COLO668 (cell line): Measurements from ENCODE around the gene TMEM187.

Source experiments
- DNase-seq: peaks from one replicate; lab custom pipeline; 2025; ENCODE audit not compliant: unreplicated experiment; lab: John Stamatoyannopoulos, UW

TMEM187 gene

DNA sequence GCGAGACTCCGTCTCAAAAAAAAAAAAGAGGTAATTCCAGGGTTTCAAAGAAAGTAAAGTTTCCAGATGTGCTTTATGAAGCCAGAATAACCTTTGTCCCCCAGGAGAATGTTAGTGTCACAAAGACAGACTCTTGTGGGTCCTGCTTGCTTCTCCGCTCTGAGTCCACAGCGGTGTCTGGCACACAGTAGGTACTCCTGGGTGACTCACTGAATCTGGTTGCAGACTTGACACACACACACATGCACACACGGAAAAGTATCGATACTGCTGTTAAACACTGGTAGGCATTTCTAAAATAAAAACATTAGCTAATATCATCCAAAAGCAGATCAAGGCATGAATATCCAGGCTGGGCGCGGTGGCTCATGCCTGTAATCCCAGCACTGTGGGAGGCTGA, 22.9 kb downstream of the TMEM187 start:
- DNase-seq: no peak

DNA sequence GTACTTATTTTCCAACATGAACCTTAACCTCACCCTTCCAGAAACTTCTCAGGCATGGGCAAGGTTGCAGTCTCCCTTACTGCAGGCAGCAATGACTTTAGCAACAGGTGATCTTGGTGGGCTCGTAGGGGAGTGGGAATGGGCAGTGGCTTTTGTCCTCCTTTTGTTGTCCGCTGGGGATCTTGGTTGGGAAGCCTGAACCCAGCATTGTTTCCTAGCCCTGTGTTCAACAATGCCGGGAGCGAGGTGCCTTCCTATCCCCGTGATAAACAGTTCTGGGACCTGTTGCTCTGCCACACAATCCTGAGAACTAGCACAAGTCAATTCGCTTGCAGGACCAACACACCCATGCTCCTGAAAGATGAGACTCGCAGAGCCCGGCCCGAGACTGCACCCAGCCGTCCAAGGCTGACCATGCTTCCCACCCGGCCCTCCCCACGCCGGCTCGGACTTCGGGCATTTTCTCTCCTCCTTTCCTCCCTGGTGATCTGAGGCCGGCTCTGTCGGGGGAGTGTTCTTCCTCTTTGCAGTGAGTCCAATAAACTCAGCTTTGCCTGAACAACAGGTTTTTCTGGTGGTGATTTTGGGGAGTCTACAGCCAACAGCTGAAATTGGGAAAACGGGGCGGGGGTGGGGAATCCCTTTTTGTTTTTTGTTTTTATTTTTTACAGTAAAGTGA, 26.9 kb downstream of the TMEM187 start:
- DNase-seq: no peak

DNA sequence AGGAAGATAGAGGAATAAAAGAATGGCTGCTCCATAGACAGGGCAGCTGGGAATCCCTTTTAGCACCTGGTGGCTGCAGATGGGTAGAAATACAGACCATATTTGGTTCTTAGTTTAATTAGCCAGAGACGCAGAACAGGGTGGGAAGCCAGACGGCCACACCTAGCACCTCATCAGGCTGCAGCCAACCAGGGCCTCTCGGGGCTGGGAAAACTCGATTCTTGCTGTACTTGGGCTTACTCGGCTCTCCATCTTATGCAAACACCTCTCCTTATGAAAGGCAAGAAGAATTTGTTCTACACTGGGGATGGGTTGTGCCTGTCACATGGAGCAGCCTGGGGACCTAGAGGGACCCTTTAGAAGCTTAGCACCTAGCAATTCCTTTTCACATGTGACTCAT, 27.5 kb downstream of the TMEM187 start:
- DNase-seq: no peak

DNA sequence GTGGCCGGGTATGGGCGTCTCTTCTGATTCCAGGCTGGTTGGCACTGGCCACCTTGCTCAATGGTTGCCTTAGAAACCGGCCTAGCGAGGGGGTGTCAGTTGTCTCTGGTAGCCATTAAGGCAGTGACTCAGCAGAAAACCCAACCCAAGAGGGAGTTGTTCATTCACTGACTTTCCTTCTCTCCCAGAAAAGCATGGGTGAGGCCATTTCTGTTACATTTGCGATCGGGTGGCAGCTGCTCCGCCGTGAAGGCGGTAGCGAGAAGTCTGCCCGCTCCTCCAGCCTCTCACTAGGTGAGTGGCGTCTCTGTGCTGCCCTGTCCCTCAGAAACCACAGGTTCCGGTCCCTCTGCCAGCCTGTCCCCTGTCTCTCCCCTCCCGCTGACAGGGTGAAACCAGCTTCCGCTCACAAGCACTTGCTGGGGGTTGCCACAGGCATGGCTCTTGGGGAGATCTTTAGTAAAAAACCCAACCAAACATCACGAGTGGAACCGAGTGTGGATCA, 29.7 kb downstream of the TMEM187 start:
- DNase-seq: peak; percentile 24

- no peak for DNase-seq
These were observed 31.8 kb downstream of the TMEM187 start for GRCh38 chrX:154004315-154004714.

DNA sequence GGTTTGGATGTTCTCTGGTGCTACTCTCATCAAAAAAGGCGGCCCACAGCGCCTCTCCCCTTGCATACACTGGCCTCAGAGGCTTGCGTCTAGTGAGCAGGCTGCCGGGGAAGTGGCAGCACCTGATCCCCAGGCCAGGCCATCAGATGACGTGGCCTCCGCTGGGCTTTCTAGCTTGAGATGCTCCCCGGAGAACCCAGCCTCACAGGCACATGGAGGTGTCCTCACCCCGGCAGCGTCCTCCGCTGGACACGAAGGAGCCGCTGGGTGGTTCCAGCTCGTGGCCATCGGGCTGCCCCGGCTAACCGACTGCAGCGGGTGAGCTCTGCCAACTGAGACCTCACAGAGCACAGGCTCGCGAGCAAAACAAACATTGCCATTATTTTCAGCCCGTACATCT, 34.4 kb downstream of the TMEM187 start:
- no peak for DNase-seq

GRCh38 chrX:154008521-154008920, 36.0 kb downstream of the TMEM187 start:
- no peak for DNase-seq

DNA sequence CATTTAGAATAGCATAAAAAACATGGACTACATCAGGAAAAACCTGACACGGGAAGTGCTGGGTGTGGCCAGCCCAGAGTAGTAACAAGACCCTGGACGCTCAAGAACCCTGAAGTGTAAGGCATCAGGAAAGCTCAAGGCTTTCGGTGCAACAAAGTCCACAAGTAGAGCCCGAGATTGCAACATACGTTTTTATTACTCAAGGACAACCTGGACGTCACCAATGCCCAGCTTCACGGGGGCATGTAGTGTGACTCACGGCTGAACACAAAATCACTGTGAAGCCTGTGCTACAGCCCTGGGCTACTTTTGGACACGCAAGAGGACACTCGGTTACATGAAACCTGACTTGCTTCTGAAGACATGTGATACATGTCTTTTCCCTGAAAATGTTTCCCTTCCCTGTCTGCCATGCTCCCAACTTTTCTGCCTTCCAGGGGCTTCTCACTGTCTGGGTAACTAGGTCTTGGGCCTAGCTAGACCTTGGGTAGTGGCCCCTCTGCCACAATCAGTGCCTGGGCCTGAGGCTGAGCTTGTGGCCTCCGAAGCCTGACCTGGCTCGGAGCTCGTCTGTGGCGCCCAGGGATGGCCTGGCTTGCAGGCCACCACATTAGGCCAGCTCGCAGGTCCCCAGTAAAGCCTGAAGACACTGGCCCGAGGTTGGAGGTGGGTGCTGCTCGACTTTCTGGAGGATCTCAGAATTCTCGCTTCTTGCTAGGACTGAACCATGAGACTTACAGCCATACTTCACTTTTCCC, 38.0 kb downstream of the TMEM187 start:
- no peak for DNase-seq

GRCh38 chrX:154011376-154012335, 39.1 kb downstream of the TMEM187 start:
- no peak for DNase-seq

DNA sequence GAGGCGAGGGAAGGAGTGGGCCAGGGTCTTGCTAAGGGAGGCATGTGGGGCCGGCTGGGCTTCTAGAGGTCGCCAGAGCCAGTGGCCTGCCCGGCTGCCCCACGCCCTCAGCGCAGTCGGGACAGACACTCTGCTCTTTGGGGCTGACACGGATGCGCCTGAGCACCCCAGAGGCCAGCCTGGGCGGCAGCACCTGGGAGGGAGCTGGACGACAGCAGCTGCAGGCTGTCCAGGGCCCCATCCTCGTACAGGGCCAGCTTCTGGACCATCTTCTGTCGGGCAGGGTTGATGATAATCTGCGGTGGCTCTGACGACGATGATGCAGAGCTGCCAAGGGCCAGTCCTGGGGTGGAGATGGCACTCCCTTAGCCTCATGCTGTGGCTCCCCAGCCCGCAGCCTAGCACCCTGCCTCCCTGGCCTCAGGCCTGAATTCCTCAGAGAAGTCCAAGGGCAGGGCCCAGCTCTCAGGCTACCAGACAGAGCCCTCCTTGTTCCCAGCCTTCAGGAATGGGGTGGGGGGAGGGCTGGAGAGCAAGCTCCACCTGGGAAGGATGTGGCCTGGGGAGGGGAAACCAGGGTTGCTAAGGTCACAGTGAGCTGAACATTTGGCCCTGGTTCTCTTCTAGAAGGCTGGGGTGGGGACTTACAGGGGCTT, 39.9 kb downstream of the TMEM187 start:
- no peak for DNase-seq

DNA sequence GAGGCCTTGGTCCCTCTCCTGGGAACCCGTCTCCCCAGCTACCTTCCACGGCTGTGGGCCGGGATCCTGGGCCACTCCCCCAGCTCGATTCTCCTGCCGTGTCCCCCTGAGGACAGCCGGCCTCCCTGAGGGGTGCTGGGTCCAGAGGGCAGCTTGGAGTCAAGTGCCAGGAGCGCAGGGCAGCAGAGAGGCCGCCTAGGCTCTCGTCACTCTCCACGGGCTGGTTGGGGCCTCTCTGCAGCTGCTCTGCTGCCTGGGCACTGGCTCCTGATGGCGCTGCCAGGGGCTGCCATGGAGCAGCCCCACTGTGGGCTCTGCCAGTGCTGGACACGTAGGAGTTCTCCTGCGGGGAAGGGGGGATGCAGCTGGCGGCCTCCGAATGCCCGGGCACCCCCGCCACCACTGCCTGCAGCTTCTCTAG, 40.5 kb downstream of the TMEM187 start:
- no peak for DNase-seq

DNA sequence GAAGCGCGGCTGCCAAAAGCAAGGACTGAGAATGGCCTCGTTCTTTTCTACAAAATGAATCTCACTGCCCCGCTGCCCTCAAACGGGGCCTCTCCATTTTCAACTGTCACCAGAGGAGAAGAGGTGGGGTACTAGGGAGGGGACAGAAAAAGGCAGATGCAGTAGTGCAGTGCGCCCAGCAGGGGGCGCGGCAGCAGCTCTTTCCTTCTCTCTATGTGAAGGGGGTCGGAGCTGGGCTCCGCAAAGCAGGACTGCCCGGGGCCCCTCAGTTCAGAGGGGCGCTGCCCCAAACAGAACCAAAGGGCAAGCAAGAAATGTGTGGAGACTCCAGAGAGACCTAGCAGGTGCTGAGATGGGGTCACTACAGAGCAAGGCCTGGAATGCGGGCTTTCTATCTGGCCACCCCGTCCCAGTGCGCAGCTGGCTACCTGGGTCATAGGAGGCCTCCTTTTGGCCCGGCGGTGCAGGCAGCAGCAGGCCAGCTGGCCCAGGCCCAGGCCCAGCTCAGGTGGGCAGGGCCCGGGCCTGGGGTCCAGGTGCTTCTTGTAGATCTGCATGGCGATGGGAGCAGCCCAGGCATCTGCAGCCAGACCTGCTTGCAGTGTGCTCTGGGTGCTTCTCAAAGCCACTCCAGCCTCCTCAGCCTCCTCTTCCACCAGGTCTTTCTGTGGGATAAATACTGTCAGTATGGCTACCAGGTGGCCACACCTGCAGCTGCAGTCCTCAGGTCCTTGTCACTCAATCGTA, 41.2 kb downstream of the TMEM187 start:
- peak; percentile 41 for DNase-seq

GRCh38 chrX:154014429-154015380, 42.2 kb downstream of the TMEM187 start:
- no peak for DNase-seq

- DNase-seq: no peak
These were observed 43.2 kb downstream of the TMEM187 start for GRCh38 chrX:154015581-154016264.

DNA sequence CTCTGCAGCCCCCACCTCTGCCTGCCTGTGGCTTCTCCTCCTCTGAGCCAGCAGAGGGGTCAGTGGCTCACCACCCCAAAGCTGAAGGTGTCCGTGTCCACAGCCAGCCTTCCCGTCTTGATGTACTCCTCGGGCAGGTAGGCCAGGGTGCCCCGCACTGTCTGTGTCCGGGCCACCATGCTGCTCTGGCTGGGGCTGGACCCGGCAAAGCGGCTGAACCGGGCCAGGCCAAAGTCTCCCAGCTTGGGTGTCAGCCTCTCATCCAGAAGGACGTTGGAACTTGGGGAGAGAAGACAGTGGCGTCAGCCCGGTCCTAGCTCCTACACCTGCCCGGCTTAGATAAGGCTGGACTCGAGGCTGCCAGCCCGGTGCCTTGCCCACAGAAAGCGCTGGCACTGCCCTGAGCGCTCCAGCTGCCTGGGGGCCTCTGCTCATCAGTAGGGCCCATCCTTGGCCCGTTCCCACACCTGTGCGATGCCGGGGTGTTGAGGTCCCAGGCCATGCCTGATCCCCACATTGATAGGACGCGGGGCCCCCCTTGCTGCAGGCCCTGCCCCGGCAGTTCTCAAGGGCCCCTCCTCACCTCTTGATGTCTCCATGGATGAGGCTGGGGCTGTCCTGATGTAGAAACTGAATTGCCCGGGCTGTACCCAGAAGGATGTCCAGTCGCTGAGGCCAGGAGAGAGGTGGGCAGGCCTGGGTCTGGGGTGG, 44.0 kb downstream of the TMEM187 start:
- no peak for DNase-seq

GRCh38 chrX:154017766-154018517, 45.4 kb downstream of the TMEM187 start:
- peak; percentile 40 for DNase-seq

- peak; percentile 34 for DNase-seq
These were observed 46.0 kb downstream of the TMEM187 start for GRCh38 chrX:154018518-154019060.
